K562 treated with DMSO at 1 percent for 4 hours (cell line): ENCODE results near the gene IFNA1. TPM values are rescaled to one million over a fixed set of nuclear protein-coding genes. Genes with fewer than 3 reads are reported as not detected.

Experiments
- total RNA-seq: library from RNA; unstranded; fragments of 300-600 nt; gene quantifications from 2 replicates; pipeline ENCODE4 v1.2.3, GENCODE V29; 2022; ENCODE audit not compliant: insufficient read depth

The IFNA1 gene
- total RNA-seq, result not detected in 2 replicates

GRCh38 chr9:21440139-21440538 is at the start of gene IFNA1:
IFNA1 (plus strand) TSS chr9:21440439; CDS start chr9:21440508, 69 bp downstream.

GRCh38 chr9:21408817-21409216 is 31.4 kb upstream of the IFNA1 start, which contains the start of gene IFNA8:
IFNA8 (plus strand) TSS chr9:21409117; CDS start chr9:21409177, 60 bp downstream.

GRCh38 chr9:21482213-21482612 is 42.0 kb downstream of the IFNA1 start, which contains the start of gene IFNE:
IFNE (minus strand) TSS chr9:21482313; CDS start chr9:21481694, 619 bp downstream.

Other genes starting within 250 kb of the IFNA1 start
- not detected in 2 replicates for gene IFNA7, start 238.2 kb upstream of the IFNA1 start, total RNA-seq
- not detected in 2 replicates for gene IFNA10, start 233.3 kb upstream of the IFNA1 start, total RNA-seq
- not detected in 2 replicates for gene IFNA16, start 223.1 kb upstream of the IFNA1 start, total RNA-seq
- gene IFNA17, start 212.2 kb upstream of the IFNA1 start, total RNA-seq, result not detected in 2 replicates
- gene IFNA14, start 200.4 kb upstream of the IFNA1 start, total RNA-seq, result not detected in 2 replicates
- gene IFNA5, start 135.1 kb upstream of the IFNA1 start, total RNA-seq, result not detected in 2 replicates
- gene KLHL9, start 105.0 kb upstream of the IFNA1 start, total RNA-seq, result not detected in 2 replicates
- not detected in 2 replicates for gene IFNA6, start 89.6 kb upstream of the IFNA1 start, total RNA-seq
- not detected in 2 replicates for gene IFNA13, start 72.4 kb upstream of the IFNA1 start, total RNA-seq
- not detected in 2 replicates for gene IFNA2, start 55.0 kb upstream of the IFNA1 start, total RNA-seq
- gene IFNA8, start 31.3 kb upstream of the IFNA1 start, total RNA-seq, result not detected in 2 replicates
- gene IFNE, start 41.9 kb downstream of the IFNA1 start, total RNA-seq, result not detected in 2 replicates